Measurements from ENCODE around the gene C17orf113.
"Not testable (repeated sequence)": the region's sequence is repeated elsewhere in the genome, so short reads cannot be mapped to it uniquely, and the experiment has no call there.

The C17orf113 gene

DNA sequence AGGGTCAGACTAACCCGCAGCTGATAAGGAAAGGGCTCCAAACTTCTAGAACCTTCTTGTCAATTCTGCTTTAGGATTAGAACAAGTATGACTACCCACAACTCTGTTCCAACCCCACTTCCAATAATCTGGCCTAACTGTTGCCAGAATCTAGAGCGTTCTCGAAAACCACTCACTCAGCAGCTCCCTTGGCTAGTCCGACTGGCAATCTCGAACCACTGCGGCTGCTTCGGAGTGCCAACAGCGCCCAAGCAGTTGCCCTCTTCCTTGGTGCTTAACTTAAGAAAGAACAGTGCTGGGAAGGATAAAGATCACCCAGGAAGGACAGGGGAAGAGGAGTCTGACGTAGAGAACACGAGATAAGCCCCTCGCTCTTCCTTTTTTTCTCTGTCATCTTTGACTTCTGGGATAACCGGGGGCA, 34.0 kb downstream of the C17orf113 start:
- peak; percentile 13 to 28 for DNase-seq

DNA sequence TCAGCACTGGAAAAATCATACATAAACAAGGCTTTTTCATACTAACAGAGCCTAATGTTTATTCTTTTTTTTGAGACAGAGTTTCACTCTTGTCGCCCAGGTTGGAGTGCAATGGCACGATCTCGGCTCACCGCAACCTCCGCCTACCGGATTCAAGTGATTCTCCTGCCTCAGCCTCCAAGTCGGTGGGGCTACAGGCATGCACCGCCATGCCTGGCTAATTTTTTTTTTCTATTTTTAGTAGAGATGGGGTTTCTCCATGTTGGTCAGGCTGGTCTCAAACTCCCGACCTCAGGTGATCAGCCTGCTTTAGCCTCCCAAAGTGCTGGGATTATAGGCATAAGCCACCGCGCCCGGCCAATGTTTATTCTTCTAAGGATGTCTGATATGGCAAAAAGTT, 36.7 kb downstream of the C17orf113 start:
- not testable (repeated sequence) for DNase-seq

- not testable (repeated sequence) for DNase-seq
These were observed 38.0 kb downstream of the C17orf113 start for GRCh38 chr17:42012363-42012762.

- DNase-seq, result peak; percentile 15 to 21
These were observed 39.4 kb downstream of the C17orf113 start for GRCh38 chr17:42010898-42011516.

- DNase-seq, result peak in 1 of 2 donors; percentile 36
These were observed 40.1 kb downstream of the C17orf113 start for GRCh38 chr17:42010266-42010680.

GRCh38 chr17:42009170-42009569, 41.2 kb downstream of the C17orf113 start:
- DNase-seq, result no peak

GRCh38 chr17:42005166-42005565, 45.2 kb downstream of the C17orf113 start:
- DNase-seq, result no peak

DNA sequence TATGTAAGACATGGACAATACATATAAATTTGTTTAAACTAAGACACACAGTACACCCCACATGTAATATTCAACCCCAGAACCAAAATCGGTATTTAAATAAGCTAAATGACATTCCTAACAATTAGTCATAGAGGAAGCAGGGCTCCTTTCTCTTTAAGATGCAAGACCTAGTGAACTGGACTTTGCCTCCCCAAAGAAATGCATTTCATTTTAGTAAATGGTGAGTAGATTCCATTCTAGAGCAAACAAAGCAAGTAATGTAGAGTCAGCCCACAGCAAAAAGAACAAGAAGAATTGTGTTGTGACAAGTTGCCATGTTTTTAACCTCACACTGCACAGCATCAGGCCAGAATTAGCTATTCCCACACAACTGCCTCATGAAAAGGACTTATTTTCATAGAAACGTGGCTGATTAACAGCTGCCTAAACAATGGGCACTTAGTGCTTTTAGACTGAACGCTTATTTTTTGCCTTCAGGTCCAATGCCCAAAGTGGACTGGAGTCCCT, 47.6 kb downstream of the C17orf113 start:
- DNase-seq, result no peak

GRCh38 chr17:42002175-42002791, 48.1 kb downstream of the C17orf113 start:
- DNase-seq, result no peak

DNA sequence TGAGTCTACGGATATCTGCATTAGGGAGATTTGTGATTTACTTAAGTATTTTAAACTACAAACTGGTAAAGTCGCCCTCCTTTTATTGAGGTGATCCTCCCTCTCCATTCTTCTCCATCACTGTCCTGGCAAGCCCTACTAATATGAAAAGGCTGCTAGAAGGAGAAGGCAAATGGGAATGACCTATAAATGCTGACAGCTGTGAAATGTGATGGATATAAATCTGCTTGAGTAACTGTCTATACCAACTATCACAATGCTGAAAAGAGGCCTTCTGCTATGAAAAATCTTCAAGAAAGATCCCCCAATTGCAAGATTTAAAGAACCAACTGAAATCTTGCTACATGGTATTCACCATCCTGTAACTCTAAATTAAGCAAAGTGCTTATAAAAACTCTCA, 48.7 kb downstream of the C17orf113 start:
- DNase-seq, result no peak

DNA sequence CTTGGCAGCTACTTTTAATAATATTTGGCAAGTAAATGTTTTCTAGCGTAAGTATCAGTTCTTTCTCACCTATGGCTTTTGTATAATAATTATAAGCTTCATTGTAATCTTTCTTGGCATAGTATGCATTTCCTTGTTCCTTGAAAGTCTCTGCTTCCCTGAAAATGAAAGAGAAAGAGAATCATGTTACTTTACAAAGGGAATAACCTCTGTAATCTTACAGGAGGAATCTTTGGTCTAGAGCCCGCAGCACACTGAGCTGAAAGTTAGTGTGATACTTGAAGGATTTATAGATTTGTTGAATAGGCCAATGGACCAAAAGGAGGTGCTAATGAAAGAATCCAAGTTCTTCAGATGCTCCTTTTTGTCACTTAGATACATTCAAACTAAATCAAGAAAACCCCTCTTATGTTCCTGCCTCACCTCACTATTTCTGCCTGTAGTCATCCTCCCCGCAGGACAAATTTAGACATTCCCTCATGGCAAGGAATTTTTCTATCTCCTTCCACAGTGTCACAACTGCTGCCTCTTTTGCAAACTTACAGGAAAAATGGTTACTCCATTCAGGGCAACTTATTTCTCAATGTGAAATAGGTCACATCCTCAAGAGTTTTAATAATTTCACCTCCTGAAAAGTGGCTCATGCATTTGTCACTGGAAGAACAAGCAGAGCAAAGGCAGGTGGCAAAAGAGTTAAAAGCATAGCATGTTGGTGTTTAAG, 49.8 kb downstream of the C17orf113 start:
- no peak for DNase-seq

GRCh38 chr17:41998497-41998896, 51.9 kb downstream of the C17orf113 start:
- no peak for DNase-seq

DNA sequence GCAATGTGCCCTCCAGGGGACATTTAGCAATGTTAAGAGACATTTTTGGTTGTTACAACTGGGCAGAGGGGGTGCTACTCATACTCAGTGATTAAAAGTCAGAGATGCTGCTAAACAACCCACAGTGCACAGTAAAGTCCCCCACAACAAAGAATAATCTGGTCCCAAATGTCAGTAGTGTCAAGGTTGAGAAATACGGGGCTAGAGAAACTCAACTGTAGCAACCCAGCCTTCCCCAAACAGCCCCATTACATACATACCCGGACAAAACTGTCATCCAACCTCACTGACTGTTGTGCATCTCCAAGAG, 53.6 kb downstream of the C17orf113 start:
- no peak for DNase-seq

- no peak for DNase-seq
These were observed 57.8 kb downstream of the C17orf113 start for GRCh38 chr17:41992576-41992975.

- DNase-seq, result no peak
These were observed 60.5 kb downstream of the C17orf113 start for GRCh38 chr17:41989702-41990419.

DNA sequence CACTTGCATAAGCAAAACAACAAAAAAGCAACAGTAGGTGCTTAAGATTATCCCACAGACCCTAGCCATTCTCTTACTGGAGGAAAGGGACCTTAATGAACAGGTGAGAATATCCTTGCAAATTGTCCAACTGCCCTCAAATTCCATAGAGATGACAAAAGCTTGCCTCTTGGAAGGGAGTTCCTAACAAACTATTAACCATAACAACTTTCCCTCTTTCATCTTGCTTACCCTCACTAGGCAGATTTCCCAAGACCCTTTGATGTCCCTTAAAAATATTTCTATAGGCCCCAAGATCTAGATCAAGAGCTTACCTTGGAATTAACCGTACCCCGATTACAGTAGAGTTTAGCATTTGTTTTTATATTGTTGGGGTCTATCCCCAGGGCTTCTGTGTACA, 62.0 kb downstream of the C17orf113 start:
- DNase-seq, result no peak
